ENCODE measurements around the gene TIGD1. TPM values are rescaled to one million over a fixed set of nuclear protein-coding genes. Genes with fewer than 3 reads are reported as not detected.

The TIGD1 gene
- total RNA-seq, 2 donors from 2014 or later = 3.0 to 4.4 TPM

DNA sequence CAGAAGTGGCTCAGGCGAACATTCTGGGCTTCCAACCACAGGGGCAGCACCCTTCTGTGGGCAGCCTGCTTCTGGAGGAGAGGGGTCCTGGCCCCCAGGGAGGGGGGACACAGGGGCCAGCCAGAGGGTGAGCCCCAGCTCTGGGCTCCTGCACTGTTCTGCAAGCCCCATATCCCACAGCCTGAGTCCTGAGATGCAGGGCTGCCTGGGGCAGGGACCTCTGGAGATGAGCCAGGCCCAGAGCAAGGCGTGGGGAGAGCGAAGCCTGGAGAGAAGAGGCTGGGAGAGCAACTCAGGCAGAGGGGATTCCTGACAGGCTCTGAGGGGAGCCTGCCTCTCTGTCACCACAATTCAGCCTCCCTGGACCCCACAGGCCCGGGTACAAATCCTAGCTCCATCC, 43.6 kb downstream of the TIGD1 start:
- Histone ChIP-seq H3K9me3 (no peaks in the 10 kb centered on the region), H3K27ac (no peak overlapping the region), H3K9ac (ENCODE audit: low read depth in 2 of 2, low read length in 2 of 2) (no peak overlapping the region), H3K4me1 (no peaks in the 10 kb centered on the region), H3K27me3 (peaks cover 28% of the 10 kb centered on the region), H3K36me3 (no peaks in the 10 kb centered on the region), H3K4me3 (no peak overlapping the region)
- TF ChIP-seq, protein P1, sequence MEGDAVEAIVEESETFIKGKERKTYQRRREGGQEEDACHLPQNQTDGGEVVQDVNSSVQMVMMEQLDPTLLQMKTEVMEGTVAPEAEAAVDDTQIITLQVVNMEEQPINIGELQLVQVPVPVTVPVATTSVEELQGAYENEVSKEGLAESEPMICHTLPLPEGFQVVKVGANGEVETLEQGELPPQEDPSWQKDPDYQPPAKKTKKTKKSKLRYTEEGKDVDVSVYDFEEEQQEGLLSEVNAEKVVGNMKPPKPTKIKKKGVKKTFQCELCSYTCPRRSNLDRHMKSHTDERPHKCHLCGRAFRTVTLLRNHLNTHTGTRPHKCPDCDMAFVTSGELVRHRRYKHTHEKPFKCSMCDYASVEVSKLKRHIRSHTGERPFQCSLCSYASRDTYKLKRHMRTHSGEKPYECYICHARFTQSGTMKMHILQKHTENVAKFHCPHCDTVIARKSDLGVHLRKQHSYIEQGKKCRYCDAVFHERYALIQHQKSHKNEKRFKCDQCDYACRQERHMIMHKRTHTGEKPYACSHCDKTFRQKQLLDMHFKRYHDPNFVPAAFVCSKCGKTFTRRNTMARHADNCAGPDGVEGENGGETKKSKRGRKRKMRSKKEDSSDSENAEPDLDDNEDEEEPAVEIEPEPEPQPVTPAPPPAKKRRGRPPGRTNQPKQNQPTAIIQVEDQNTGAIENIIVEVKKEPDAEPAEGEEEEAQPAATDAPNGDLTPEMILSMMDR (IDR thresholded peaks at IDR 0.05) = no peak
- DNase-seq = no peak
- intact Hi-C loops (cut with DNase I) = no loop called here

DNA sequence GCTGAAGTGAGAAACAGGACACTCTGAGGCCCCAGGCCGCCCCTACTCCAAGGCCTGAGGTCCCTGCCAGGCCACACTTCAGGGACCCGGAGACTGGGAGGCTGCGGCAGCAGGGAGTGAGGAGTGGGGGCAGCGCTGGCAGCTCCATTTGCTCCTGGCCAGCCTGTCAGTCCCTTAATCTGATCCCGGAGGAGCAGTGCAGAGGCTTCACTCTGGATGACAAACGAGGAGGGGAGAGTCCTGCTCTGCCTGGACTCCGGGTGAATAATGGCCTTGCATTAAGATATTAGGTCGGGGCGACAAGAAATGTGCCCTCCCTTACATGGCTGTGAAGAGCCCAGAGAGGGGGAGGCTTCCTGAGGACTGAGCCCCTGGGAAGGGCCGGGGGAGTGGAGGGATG, 44.5 kb downstream of the TIGD1 start:
- TF ChIP-seq, protein P1 (IDR thresholded peaks at IDR 0.05) = no peak
- H3K27me3 ChIP-seq = peaks cover 28% of the 10 kb centered on the region
- no peak overlapping the region for H3K9ac ChIP-seq (ENCODE audit: low read depth in 2 of 2, low read length in 2 of 2)
- no peak overlapping the region for H3K27ac ChIP-seq
- no peak overlapping the region for H3K4me3 ChIP-seq
- no peak for DNase-seq
- no peaks in the 10 kb centered on the region for H3K9me3 ChIP-seq
- intact Hi-C loops (cut with DNase I) = no loop called here
- no peaks in the 10 kb centered on the region for H3K36me3 ChIP-seq
- H3K4me1 ChIP-seq = no peaks in the 10 kb centered on the region

- H3K36me3 ChIP-seq = no peaks in the 10 kb centered on the region
- no peaks in the 10 kb centered on the region for H3K4me1 ChIP-seq
- peaks cover 28% of the 10 kb centered on the region for H3K27me3 ChIP-seq
- H3K27ac ChIP-seq = no peak overlapping the region
- no peaks in the 10 kb centered on the region for H3K9me3 ChIP-seq
- no peak overlapping the region for H3K9ac ChIP-seq (ENCODE audit: low read depth in 2 of 2, low read length in 2 of 2)
- no peak for DNase-seq
- intact Hi-C loops (cut with DNase I) = no loop called here
- TF ChIP-seq, protein P1 (IDR thresholded peaks at IDR 0.05) = no peak
- no peak overlapping the region for H3K4me3 ChIP-seq
Observed at GRCh38 chr2:232504438-232504837, 45.9 kb downstream of the TIGD1 start.

DNA sequence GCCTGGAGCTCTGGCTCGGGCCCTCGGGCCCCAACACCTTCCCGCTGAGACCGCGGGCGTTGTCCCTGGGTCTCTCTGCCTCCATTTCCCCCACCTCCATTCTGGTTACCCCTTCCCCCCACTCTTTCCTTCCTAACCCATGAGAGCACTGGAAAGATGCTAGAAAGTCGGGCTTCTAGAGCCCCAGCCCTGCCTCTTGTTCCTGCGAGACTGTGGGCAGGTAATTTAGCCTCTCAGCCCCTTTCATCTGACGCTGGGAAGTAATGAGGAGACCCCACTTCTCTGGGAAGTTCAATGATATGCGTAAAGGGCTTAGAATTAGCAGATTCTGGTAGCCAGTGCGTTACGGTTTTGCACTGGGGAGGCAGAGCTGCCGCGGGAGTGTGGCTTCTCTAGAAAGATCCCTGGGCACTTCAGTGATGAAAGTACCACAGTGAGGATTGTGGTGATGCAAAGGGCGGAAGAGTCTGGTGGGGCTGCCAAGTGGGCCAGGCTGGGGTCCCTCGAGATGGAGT, 46.5 kb downstream of the TIGD1 start:
- H3K9me3 ChIP-seq = no peaks in the 10 kb centered on the region
- intact Hi-C loops (cut with DNase I) = no loop called here
- H3K27me3 ChIP-seq = peaks cover 28% of the 10 kb centered on the region
- H3K4me1 ChIP-seq = no peaks in the 10 kb centered on the region
- no peak overlapping the region for H3K9ac ChIP-seq (ENCODE audit: low read depth in 2 of 2, low read length in 2 of 2)
- no peak for DNase-seq
- H3K36me3 ChIP-seq = no peaks in the 10 kb centered on the region
- H3K4me3 ChIP-seq = peak overlapping the region; percentile 30
- TF ChIP-seq, protein P1 (IDR thresholded peaks at IDR 0.05) = no peak
- no peak overlapping the region for H3K27ac ChIP-seq

DNA sequence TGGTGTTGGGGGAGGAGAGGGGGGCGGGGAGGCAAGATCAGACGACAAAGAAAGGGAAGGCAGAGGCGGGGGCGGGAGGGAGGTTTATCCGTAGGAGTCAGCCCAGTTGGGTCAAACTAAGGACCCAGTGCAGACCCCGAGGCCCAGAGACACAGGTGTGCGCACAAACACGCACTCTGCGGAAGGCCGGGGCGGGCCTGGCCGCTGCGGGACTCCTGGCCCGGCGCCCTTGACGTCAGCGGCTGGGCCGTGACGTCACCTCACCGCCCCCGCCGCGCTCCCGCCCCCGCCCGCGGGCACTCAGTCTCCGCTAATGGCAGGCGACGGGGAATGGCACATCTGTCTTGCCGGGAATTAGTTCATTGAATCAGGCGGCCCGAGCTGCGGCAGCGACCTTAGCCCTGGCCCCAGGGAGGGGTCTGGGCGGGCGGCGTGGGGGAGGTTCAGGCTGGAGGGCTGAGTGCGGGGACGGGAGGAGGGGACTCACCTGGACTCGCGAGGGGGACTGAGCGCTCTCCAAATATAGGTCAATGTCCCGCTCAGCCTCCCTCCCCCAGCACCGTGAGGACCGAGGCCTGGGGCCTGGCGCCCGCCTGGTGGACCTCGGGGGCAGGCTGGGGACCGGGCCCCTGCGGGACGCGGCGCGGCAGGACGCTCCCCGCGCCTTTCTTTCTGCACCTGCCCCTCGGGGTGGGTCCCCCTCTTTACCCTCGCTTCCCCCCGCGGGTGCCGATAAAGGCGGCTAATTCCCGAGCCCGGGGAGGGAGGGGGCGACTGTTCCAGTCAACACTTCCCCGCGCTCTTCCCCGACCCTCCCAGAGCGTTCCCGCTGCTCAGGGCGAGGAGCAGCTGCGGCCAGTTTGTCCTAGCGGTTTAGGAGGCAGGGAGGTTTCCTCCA, 47.2 kb downstream of the TIGD1 start:
- H3K36me3 ChIP-seq = no peaks in the 10 kb centered on the region
- peaks cover 28% of the 10 kb centered on the region for H3K27me3 ChIP-seq
- TF ChIP-seq, protein P1 (IDR thresholded peaks at IDR 0.05) = no peak
- intact Hi-C loops (cut with DNase I) = no loop called here
- no peak overlapping the region for H3K9ac ChIP-seq (ENCODE audit: low read depth in 2 of 2, low read length in 2 of 2)
- H3K27ac ChIP-seq = no peak overlapping the region
- H3K4me1 ChIP-seq = no peaks in the 10 kb centered on the region
- no peak for DNase-seq
- no peaks in the 10 kb centered on the region for H3K9me3 ChIP-seq
- peak overlapping the region; percentile 30 for H3K4me3 ChIP-seq

Data from colonic mucosa (tissue), 4 donors.